Brain microvascular endothelial cell (primary cell): ENCODE data around the gene ZNF682.
"Not testable (repeated sequence)": the region's sequence is repeated elsewhere in the genome, so short reads cannot be mapped to it uniquely, and the experiment has no call there.

Experiments
- DNase-seq: peaks from one replicate; pipeline ENCODE4 v3.0.0-alpha.2; 2020
- H3K27ac ChIP-seq: fragments of 250-450 bp; sonication (Bioruptor Pico); 2 replicates; pipeline ENCODE4 v1.5.1; 2020; ENCODE audit warnings: mild to moderate bottlenecking, moderate library complexity
- H3K27me3 ChIP-seq: fragments of 250-450 bp; sonication (Bioruptor Pico); replicated peaks from 2 replicates; pipeline ENCODE4 v1.5.1; 2020; ENCODE audit warnings: mild to moderate bottlenecking
- H3K36me3 ChIP-seq: fragments of 250-450 bp; sonication (Bioruptor Pico); replicated peaks from 2 replicates; pipeline ENCODE4 v1.5.1; 2020; ENCODE audit warnings: mild to moderate bottlenecking
- H3K4me3 ChIP-seq: 2 replicates; pipeline ENCODE4 v1.5.1; 2011; ENCODE audit warnings: low read depth, mild to moderate bottlenecking, control low read depth, low read length, moderate library complexity
- in situ Hi-C: cut with HindIII; loops from 2 replicates; pipeline ENCODE4 v1.10.0; 2017; ENCODE audit warnings: low sequenced_read_pairs, low pct_ligation_motif_present
- TF ChIP-seq, protein P1 (sequence below): IDR thresholded peaks from 2 replicates; pipeline ENCODE4 v1.5.1; 2011; ENCODE audit warnings: low read depth, mild to moderate bottlenecking, moderate library complexity, low read length, control low read depth, inconsistent platforms; ENCODE audit errors: missing control alignments

ZNF682 gene

DNA sequence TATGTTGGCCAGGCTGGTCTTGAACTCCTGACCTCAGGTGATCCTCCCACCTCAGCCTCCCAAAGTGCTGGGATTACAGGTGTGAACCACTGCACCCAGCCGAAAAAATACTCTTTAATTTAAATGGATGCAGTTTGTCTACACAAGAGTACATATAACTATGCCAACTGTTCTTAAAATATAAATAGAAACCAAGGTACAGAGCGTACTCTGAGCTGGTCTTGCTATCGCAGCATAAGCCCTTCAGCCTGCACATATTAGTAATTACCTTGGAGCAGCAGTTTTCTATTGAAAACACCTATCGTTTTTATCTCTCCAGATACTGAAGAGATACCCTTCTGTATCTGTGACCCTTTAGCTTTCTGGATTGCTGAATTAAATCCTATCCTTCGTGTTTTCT, 3.4 kb downstream of the ZNF682 start:
- Histone ChIP-seq H3K36me3 (no peaks in the 10 kb centered on the region), H3K27me3 (no peaks in the 10 kb centered on the region), H3K4me3 (no peak overlapping the region), H3K27ac (no peak overlapping the region)
- TF ChIP-seq, protein P1, sequence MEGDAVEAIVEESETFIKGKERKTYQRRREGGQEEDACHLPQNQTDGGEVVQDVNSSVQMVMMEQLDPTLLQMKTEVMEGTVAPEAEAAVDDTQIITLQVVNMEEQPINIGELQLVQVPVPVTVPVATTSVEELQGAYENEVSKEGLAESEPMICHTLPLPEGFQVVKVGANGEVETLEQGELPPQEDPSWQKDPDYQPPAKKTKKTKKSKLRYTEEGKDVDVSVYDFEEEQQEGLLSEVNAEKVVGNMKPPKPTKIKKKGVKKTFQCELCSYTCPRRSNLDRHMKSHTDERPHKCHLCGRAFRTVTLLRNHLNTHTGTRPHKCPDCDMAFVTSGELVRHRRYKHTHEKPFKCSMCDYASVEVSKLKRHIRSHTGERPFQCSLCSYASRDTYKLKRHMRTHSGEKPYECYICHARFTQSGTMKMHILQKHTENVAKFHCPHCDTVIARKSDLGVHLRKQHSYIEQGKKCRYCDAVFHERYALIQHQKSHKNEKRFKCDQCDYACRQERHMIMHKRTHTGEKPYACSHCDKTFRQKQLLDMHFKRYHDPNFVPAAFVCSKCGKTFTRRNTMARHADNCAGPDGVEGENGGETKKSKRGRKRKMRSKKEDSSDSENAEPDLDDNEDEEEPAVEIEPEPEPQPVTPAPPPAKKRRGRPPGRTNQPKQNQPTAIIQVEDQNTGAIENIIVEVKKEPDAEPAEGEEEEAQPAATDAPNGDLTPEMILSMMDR: no peak
- no peak for DNase-seq
- in situ Hi-C loops: no loop called here

DNA sequence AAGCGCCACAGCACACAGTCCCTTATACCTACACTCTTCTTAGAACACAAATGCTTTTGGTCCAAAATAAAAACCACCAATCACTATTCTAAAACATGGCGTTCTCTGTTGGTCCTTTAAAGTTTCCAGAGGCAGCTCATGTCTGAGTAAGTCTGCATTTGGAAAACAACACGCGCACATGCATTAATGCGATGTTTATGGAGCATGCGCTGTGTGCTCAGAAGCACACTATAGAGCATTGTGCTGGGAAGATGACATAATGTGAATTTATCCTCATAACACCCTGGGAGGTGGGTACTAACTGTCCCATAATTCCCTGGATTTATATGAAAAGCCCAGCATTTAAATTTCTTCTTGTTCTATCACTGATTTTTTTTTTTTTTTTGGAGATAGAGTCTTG, 10.7 kb downstream of the ZNF682 start:
- no peak for DNase-seq
- Histone ChIP-seq H3K4me3 (no peak overlapping the region), H3K27me3 (no peaks in the 10 kb centered on the region), H3K36me3 (no peaks in the 10 kb centered on the region), H3K27ac (no peak overlapping the region)
- in situ Hi-C loops: no loop called here
- TF ChIP-seq, protein P1: no peak

DNA sequence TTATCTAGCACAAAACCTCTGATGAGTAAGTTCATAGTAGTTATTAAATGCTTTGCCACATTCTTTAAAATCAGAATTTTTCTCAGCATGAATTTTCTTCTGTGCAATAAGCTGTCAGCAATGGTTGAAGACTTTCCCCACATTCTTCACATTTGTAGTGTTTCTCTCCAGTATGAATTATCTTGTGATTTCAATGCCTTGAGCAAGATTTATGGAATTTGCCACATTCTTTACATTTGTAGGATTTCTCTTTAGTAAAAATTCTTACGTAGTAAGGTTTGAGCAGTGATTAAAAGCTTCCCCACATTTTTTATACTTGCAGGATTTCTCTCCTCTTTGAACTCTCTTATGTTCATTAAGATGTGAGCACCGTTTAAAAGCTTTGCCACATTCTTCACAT, 33.6 kb downstream of the ZNF682 start:
- DNase-seq: no peak
- in situ Hi-C loops: no loop called here
- TF ChIP-seq, protein P1: no peak
- Histone ChIP-seq H3K27me3 (no peaks in the 10 kb centered on the region), H3K4me3 (no peak overlapping the region), H3K36me3 (peaks cover 5% of the 10 kb centered on the region), H3K27ac (no peak overlapping the region)

DNA sequence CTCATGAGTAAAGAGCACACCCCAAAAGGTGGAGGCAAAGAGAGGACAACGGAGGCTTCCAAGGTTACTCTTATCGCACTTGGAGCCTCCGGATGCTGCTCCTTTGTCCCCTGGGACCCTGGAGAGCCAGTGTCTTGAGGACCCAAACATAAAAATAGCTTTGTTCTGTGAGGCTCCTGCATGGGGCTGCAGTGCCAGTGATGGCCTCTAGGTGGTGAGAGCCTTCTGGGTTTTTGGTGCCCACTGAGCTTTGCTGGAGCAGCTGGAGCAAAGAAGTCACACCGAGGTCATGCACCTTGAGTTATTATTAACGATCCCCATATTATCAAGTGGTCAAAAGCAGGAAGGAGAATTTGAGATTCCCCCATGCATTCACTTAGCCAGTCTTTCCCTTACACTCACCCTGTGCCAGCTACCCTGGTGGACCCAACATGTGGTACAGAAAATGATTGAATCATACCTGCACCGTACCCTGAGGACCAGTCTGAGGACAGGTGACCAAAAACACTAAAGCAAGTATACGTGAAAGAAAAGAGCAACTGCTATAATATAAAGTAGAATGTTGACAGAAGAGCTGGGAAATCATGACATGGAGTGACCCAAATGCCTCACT, 41.5 kb downstream of the ZNF682 start:
- Histone ChIP-seq H3K27me3 (no peaks in the 10 kb centered on the region), H3K27ac (no peak overlapping the region), H3K4me3 (no peak overlapping the region), H3K36me3 (no peaks in the 10 kb centered on the region)
- DNase-seq: no peak
- TF ChIP-seq, protein P1: peak; percentile 54
- in situ Hi-C loops: no loop called here

DNA sequence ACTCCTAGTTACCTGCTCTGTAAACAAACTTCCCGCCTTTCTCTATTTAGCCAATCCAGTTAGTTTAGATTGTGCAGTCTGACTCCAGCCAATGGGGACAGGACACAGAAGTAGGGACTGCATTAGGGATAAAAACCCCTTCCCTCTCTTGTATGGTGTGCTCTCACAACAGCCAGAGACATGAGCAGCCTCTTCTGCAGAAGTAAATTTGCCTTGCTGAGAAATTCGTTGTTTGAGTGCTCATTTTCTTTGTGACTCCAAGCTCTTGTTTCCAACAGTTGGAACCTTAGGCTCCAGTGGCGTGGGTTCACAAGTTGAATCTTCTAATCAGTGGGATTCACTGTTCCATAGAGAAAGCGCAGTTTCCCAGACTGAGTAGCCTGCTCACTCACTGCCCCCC, 72.4 kb downstream of the ZNF682 start:
- H3K4me3 ChIP-seq: no peak overlapping the region
- in situ Hi-C loops: no loop called here
- H3K36me3 ChIP-seq: no peaks in the 10 kb centered on the region
- DNase-seq: no peak
- H3K27ac ChIP-seq: no peak overlapping the region
- H3K27me3 ChIP-seq: no peaks in the 10 kb centered on the region
- TF ChIP-seq, protein P1: no peak

- H3K27me3 ChIP-seq, in situ Hi-C loops, H3K4me3 ChIP-seq, H3K27ac ChIP-seq, DNase-seq, H3K36me3 ChIP-seq: not testable (repeated sequence)
These were observed 73.2 kb downstream of the ZNF682 start for GRCh38 chr19:19966126-19966525.
